Measurements from ENCODE around the gene TMEM50B.

DNA sequence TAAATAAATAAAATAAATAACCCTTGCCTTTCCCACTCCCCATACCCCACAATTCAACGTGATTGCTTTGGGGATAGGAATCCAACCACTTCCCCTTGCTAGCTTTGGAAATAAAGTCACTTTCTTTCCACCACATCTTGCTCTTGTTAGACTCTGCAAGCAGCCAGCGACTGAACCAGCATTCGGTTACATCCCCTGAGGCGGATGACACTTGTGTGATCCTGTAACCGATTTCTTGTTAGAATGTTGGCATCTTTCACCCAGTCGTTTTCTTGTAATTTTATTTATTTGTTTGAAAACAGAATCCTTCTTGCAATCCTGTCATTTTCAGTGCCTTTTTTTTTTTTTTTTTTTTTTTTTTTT is 78.2 kb downstream of the TMEM50B start:
- TF ChIP-seq EZH2phosphoT487 (IDR thresholded peaks at IDR 0.05; ENCODE audit: borderline replicate concordance) (no peak), CTCF (conservative IDR thresholded peaks at IDR 0.05; ENCODE audit: low read length) (no peak)

All from Loucy (cell line).